CD14-positive monocyte (primary cell): ENCODE data around the gene KDM3B. TPM values are rescaled to one million over a fixed set of nuclear protein-coding genes. Genes with fewer than 3 reads are reported as not detected.

ENCODE experiments used
- DNase-seq, 3 donors: peaks; one replicate each; pipeline ENCODE4 v3.0.0-alpha.2; 2011 to 2022
- H2AFZ ChIP-seq: 2 replicates; pipeline ENCODE4 v1.6.0; 2012; ENCODE audit warnings: mild to moderate bottlenecking, low read depth, low read length, inconsistent platforms; ENCODE audit not compliant: insufficient read depth, poor library complexity, severe bottlenecking
- H3K27ac ChIP-seq, 2 donors: 1 replicate in 1 of 2; 2 replicates in 1 of 2; pipeline ENCODE4 v1.5.1; 2012 to 2013; ENCODE audit warnings: low read length in 2 of 2, control low read depth in 1 of 2, inconsistent platforms in 1 of 2, low read depth in 1 of 2, mild to moderate bottlenecking in 1 of 2
- H3K27me3 ChIP-seq, 2 donors: one replicate each; pipeline versions ENCODE4 v1.6.0 to v1.6.1; 2011 to 2013; ENCODE audit warnings: low read length in 2 of 2; ENCODE audit not compliant: control insufficient read depth in 2 of 2, insufficient read depth in 2 of 2
- H3K36me3 ChIP-seq, 2 donors: replicated peaks in 1 of 2; 1 replicate in 1 of 2; 2 replicates in 1 of 2; pipeline versions ENCODE4 v1.5.1 to v1.6.1; 2012 to 2013; ENCODE audit warnings: low read length in 2 of 2, control low read depth in 1 of 2, inconsistent platforms in 1 of 2, mild to moderate bottlenecking in 1 of 2; ENCODE audit not compliant: insufficient read depth in 2 of 2, control insufficient read depth in 1 of 2
- H3K4me1 ChIP-seq, 2 donors: 1 replicate in 1 of 2; 2 replicates in 1 of 2; pipeline versions ENCODE4 v1.5.1 to v1.6.1; 2012 to 2013; ENCODE audit warnings: low read length in 2 of 2, control low read depth in 1 of 2, inconsistent platforms in 1 of 2, mild to moderate bottlenecking in 1 of 2, moderate library complexity in 1 of 2; ENCODE audit not compliant: insufficient read depth in 2 of 2, control insufficient read depth in 1 of 2
- H3K4me2 ChIP-seq: replicated peaks from 2 replicates; pipeline ENCODE3; 2012; ENCODE audit warnings: low read length, moderate library complexity, mild to moderate bottlenecking; ENCODE audit not compliant: poor library complexity, severe bottlenecking; ENCODE audit errors: extremely low read depth
- H3K4me3 ChIP-seq, 3 experiments: fragments of 200-600 bp in 1 of 3; sonication (generic) in 1 of 3; replicated peaks in 1 of 3; 1 replicate in 2 of 3; 2 replicates in 1 of 3; pipeline ENCODE4 v1.5.1; 2011 to 2013; ENCODE audit warnings: low read length in 3 of 3, mild to moderate bottlenecking in 3 of 3, control low read depth in 2 of 3, low read depth in 2 of 3, inconsistent platforms in 1 of 3, moderate library complexity in 1 of 3
- H3K79me2 ChIP-seq: 2 replicates; pipeline ENCODE4 v1.6.0; 2012; ENCODE audit warnings: mild to moderate bottlenecking, control low read depth, inconsistent platforms, low read length, moderate library complexity; ENCODE audit not compliant: insufficient read depth
- H3K9ac ChIP-seq: 2 replicates; pipeline ENCODE4 v1.6.0; 2017; ENCODE audit warnings: low read length, mild to moderate bottlenecking; ENCODE audit not compliant: insufficient read depth, poor library complexity, severe bottlenecking
- H3K9me3 ChIP-seq, 2 donors: replicated peaks in 1 of 2; 1 replicate in 1 of 2; 2 replicates in 1 of 2; pipeline versions ENCODE4 v1.5.1 to v1.6.1; 2012 to 2013; ENCODE audit warnings: low read length in 2 of 2, control low read depth in 1 of 2; ENCODE audit not compliant: control insufficient read depth in 1 of 2, insufficient read depth in 1 of 2
- H4K20me1 ChIP-seq: 2 replicates; pipeline ENCODE4 v1.6.0; 2012; ENCODE audit warnings: mild to moderate bottlenecking, low read length, control low read depth, moderate library complexity; ENCODE audit not compliant: insufficient read depth
- H3K27ac Mint-ChIP-seq, 7 donors: one replicate each; pipeline ENCODE4 v1.8.0; 2020; ENCODE audit warnings: mild to moderate bottlenecking in 7 of 7, mixed read lengths in 7 of 7, moderate library complexity in 6 of 7, inconsistent platforms in 2 of 7
- H3K27me3 Mint-ChIP-seq, 3 donors: one replicate each; pipeline ENCODE4 v1.8.0; 2021 to 2022; ENCODE audit warnings: low read depth in 3 of 3, mild to moderate bottlenecking in 3 of 3, mixed read lengths in 3 of 3, moderate library complexity in 3 of 3, inconsistent platforms in 1 of 3
- H3K36me3 Mint-ChIP-seq, 2 donors: one replicate each; pipeline ENCODE4 v1.8.0; 2020; ENCODE audit warnings: mixed read lengths in 2 of 2, inconsistent platforms in 1 of 2, mild to moderate bottlenecking in 1 of 2
- H3K4me1 Mint-ChIP-seq: one replicate; pipeline ENCODE4 v1.8.0; 2020; ENCODE audit warnings: mild to moderate bottlenecking, mixed read lengths
- H3K4me3 Mint-ChIP-seq, 2 donors: one replicate each; pipeline ENCODE4 v1.8.0; 2020; ENCODE audit warnings: mild to moderate bottlenecking in 2 of 2, mixed read lengths in 2 of 2, moderate library complexity in 1 of 2
- H3K9me3 Mint-ChIP-seq, 7 donors: one replicate each; pipeline ENCODE4 v1.8.0; 2020 to 2022; ENCODE audit warnings: mixed read lengths in 7 of 7, mild to moderate bottlenecking in 6 of 7, moderate library complexity in 6 of 7, inconsistent platforms in 2 of 7
- CTCF ChIP-seq: fragments of 200-600 bp; IDR thresholded peaks from one replicate; pipeline ENCODE4 v1.8.0; 2022; ENCODE audit warnings: antibody characterized with exemption, mild to moderate bottlenecking
- WGBS: methylation state at CpG from one replicate; pipeline ENCODE4 v1.1.5; 2013; ENCODE audit warnings: missing lambda C conversion rate; ENCODE audit not compliant: insufficient coverage; 5-methylcytosine and 5-hydroxymethylcytosine counted together
- intact Hi-C, 2 donors: fragments of 100-400 bp; cut with micrococcal nuclease; formaldehyde crosslinking; loops; one replicate each; pipeline versions ENCODE4 v1.15.0 to v1.15.1; 2023
- polyA plus RNA-seq, 3 donors: library from polyadenylated mRNA; depleted of rRNA in 1 of 3; unstranded in 2 of 3; stranded (reverse) in 1 of 3; fragments of 300-500 nt in 2 of 3; fragments of >200 nt in 1 of 3; fragmentation: Illumina TruSeq in 2 of 3; gene quantifications; 1 replicate in 2 of 3; 2 replicates in 1 of 3; pipeline ENCODE4 v1.2.3, GENCODE V29; 2012 to 2021

The KDM3B gene
- polyA plus RNA-seq, 3 donors: 11.7 to 52.1 (median 17.4) TPM

DNA sequence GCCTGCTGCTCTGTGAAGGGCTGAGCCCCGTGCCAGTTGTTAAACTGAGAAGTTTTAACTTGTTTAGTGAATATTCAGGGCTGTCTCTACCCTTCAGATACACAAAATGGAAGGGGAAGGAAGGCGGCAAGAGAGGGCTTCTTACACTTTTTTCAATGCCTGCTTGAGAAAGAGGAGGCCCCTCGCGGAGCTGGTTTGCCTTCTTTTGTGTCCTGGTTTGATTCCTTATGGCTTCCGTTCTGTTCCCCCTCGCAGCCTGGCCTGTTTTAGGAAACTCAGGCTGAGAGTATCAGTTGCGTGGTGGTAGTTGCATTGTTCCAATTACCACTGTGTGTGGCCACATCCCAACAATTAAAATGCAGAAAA, 13.4 kb upstream of the KDM3B start:
- Histone ChIP-seq H2AFZ (no peak overlapping the region), H3K9ac (peak overlapping the region; percentile 82), H3K4me1 (peaks cover 37 to 44% of the 10 kb centered on the region in 2 donors), H3K27ac (peak overlapping the region; percentile 93 to 98), H3K9me3 (no peaks in the 10 kb centered on the region), H3K4me3 (peak overlapping the region; percentile 73 to 90 (median 87)), H3K4me2 (peak overlapping the region; percentile 92), H4K20me1 (peaks cover 47% of the 10 kb centered on the region), H3K79me2 (peaks cover 50% of the 10 kb centered on the region), H3K27me3 (no peaks in the 10 kb centered on the region), H3K36me3 (peaks cover 13 to 28% of the 10 kb centered on the region in 2 donors)
- H3K27me3 Mint-ChIP-seq: no peaks in the 10 kb centered on the region
- WGBS: 5% methylated on average over 3 of the region's 7 CpGs
- peaks cover 48% of the 10 kb centered on the region for H3K4me1 Mint-ChIP-seq
- no peaks in the 10 kb centered on the region for H3K9me3 Mint-ChIP-seq
- peaks cover 20 to 28% of the 10 kb centered on the region in 2 donors for H3K36me3 Mint-ChIP-seq
- H3K27ac Mint-ChIP-seq: peak overlapping the region; percentile 85 to 98 (median 93)
- intact Hi-C loops: loop anchor here (5.0 to 10.0 kb wide), 5 partner anchors 33 to 304 kb away; partner anchors contain the start of genes CDC23 (in 2 of the 2), BRD8 (in 1 of the 2), FAM13B (in 1 of the 2) and KIF20A (in 1 of the 2)
- H3K4me3 Mint-ChIP-seq: peak overlapping the region; percentile 81 to 93
- DNase-seq: no peak
- TF ChIP-seq CTCF: no peak

GRCh38 chr5:138339464-138339863, 13.0 kb upstream of the KDM3B start:
- H3K9me3 ChIP-seq: no peaks in the 10 kb centered on the region
- H3K79me2 ChIP-seq: peaks cover 51% of the 10 kb centered on the region
- intact Hi-C loops: loop anchor here (5.0 to 10.0 kb wide), 5 partner anchors 33 to 305 kb away; partner anchors contain the start of genes CDC23 (in 2 of the 2), BRD8 (in 1 of the 2), FAM13B (in 1 of the 2) and KIF20A (in 1 of the 2)
- Mint-ChIP-seq H3K4me1 (peaks cover 48% of the 10 kb centered on the region), H3K27me3 (no peaks in the 10 kb centered on the region), H3K4me3 (peak overlapping the region; percentile 81 to 93), H3K27ac (peak overlapping the region; percentile 85 to 98 (median 93)), H3K36me3 (peaks cover 23 to 32% of the 10 kb centered on the region in 2 donors), H3K9me3 (no peaks in the 10 kb centered on the region)
- peak overlapping the region; percentile 73 to 90 (median 87) for H3K4me3 ChIP-seq
- peaks cover 51% of the 10 kb centered on the region for H4K20me1 ChIP-seq
- WGBS: no CpG with 5 or more reads among the region's 2 CpGs
- H3K27me3 ChIP-seq: no peaks in the 10 kb centered on the region
- H2AFZ ChIP-seq: no peak overlapping the region
- peak overlapping the region; percentile 82 for H3K9ac ChIP-seq
- H3K4me1 ChIP-seq: peaks cover 37 to 44% of the 10 kb centered on the region in 2 donors
- no peak for TF ChIP-seq CTCF
- peak overlapping the region; percentile 92 for H3K4me2 ChIP-seq
- H3K36me3 ChIP-seq: peaks cover 17 to 32% of the 10 kb centered on the region in 2 donors
- H3K27ac ChIP-seq: peak overlapping the region; percentile 93 to 98
- DNase-seq: peak in 2 of 3 donors; percentile 36 to 53
